A673 (cell line): ENCODE measurements around the gene MRPL9.
"Not testable (repeated sequence)": the region's sequence is repeated elsewhere in the genome, so short reads cannot be mapped to it uniquely, and the experiment has no call there.

Source experiments
- EZH2 ChIP-seq: fragments of 200-600 bp; sonication (generic); IDR thresholded peaks from 2 replicates; pipeline ENCODE4 v1.6.1; 2017; ENCODE audit warnings: borderline replicate concordance, low read depth, mild to moderate bottlenecking, mixed read lengths, antibody characterized with exemption, low read length; ENCODE audit not compliant: poor library complexity, severe bottlenecking
- TF ChIP-seq, protein P1 (sequence below): fragments of 300-800, 200-600 bp; sonication (generic); conservative IDR thresholded peaks from 2 replicates; pipeline ENCODE4 v1.5.1; 2017; ENCODE audit warnings: low read depth, mild to moderate bottlenecking, antibody characterized with exemption, low read length, moderate library complexity, mixed read lengths

DNA sequence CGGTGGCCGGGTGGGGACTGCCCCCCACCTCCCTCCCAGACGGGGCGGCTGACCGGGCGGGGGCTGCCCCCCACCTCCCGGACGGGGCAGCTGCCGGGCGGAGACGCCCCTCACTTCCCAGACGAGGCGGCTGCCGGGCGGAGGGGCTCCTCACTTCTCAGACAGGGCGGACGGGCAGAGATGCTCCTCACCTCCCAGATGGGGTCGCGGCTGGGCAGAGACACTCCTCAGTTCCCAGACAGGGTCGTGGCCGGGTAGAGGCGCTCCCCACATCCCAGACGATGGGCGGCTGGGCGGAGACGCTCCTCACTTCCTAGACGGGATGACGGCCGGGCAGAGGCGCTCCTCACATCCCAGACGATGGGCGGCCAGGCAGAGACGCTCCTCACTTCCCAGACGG, 6.0 kb upstream of the MRPL9 start:
- TF ChIP-seq, protein P1, sequence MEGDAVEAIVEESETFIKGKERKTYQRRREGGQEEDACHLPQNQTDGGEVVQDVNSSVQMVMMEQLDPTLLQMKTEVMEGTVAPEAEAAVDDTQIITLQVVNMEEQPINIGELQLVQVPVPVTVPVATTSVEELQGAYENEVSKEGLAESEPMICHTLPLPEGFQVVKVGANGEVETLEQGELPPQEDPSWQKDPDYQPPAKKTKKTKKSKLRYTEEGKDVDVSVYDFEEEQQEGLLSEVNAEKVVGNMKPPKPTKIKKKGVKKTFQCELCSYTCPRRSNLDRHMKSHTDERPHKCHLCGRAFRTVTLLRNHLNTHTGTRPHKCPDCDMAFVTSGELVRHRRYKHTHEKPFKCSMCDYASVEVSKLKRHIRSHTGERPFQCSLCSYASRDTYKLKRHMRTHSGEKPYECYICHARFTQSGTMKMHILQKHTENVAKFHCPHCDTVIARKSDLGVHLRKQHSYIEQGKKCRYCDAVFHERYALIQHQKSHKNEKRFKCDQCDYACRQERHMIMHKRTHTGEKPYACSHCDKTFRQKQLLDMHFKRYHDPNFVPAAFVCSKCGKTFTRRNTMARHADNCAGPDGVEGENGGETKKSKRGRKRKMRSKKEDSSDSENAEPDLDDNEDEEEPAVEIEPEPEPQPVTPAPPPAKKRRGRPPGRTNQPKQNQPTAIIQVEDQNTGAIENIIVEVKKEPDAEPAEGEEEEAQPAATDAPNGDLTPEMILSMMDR: not testable (repeated sequence)
- TF ChIP-seq EZH2: not testable (repeated sequence)
